Urinary bladder (tissue), 4 donors: ENCODE measurements around the gene TSPAN17. TPM values are rescaled to one million over a fixed set of nuclear protein-coding genes. Genes with fewer than 3 reads are reported as not detected.

Source experiments
- DNase-seq: peaks from one replicate; pipeline ENCODE4 v3.0.0-alpha.2; 2015; ENCODE audit errors: extremely low spot score
- H3K27ac ChIP-seq: one replicate; pipeline ENCODE4 v1.5.1; 2013; ENCODE audit warnings: low read depth, mild to moderate bottlenecking, moderate library complexity
- H3K36me3 ChIP-seq: one replicate; pipeline ENCODE4 v1.6.1; 2013; ENCODE audit warnings: mild to moderate bottlenecking, moderate library complexity; ENCODE audit not compliant: insufficient read depth
- H3K4me1 ChIP-seq: one replicate; pipeline ENCODE4 v1.6.1; 2013; ENCODE audit warnings: mild to moderate bottlenecking, moderate library complexity; ENCODE audit not compliant: insufficient read depth
- H3K4me3 ChIP-seq: one replicate; pipeline ENCODE4 v1.5.1; 2013; ENCODE audit warnings: low read depth, low read length
- WGBS: extraction: QIAGEN DNeasy Blood & Tissue Kit; methylation state at CpG from one replicate; pipeline ENCODE4 v1.1.7; 2013; 5-methylcytosine and 5-hydroxymethylcytosine counted together
- polyA plus RNA-seq: library from polyadenylated mRNA; stranded (reverse); fragments of 200-250 nt; gene quantifications from one replicate; pipeline ENCODE4 v1.2.3, GENCODE V29; 2013
- total RNA-seq: library from RNA; depleted of rRNA; stranded (reverse); fragments of >200 nt; gene quantifications from one replicate; pipeline ENCODE4 v1.2.3, GENCODE V29; 2014
- donor health status: healthy with polysubstance abuse.
- donor health status: healthy.

Gene TSPAN17
- total and polyA plus RNA-seq, 2 donors = 19.3 to 26.3 TPM

DNA sequence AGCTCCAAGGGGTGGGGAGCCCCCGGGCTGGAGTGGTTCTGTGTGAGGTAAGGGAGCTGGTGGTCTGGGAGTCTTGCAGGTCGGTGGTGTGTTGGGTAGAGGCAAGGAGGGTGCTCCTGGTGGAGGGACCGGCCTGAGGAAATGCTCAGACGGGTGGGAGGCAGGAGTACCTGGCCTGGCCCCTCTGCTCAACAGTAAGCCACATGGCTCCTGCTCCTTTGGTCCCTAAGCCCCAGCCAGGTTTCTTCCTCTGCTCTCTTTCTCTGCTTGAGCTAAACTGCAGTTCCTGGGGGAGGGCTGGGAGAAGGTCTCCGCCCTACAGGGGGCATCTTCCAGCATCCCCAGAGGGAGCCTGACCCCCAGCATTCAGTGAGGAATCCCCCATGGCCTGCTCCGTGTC, 17.2 kb downstream of the TSPAN17 start:
- DNase-seq = no peak
- Histone ChIP-seq H3K4me3 (no peak overlapping the region), H3K27ac (no peak overlapping the region), H3K4me1 (no peaks in the 10 kb centered on the region), H3K36me3 (no peaks in the 10 kb centered on the region)
- 22% methylated on average over 6 of the region's 6 CpGs for WGBS

DNA sequence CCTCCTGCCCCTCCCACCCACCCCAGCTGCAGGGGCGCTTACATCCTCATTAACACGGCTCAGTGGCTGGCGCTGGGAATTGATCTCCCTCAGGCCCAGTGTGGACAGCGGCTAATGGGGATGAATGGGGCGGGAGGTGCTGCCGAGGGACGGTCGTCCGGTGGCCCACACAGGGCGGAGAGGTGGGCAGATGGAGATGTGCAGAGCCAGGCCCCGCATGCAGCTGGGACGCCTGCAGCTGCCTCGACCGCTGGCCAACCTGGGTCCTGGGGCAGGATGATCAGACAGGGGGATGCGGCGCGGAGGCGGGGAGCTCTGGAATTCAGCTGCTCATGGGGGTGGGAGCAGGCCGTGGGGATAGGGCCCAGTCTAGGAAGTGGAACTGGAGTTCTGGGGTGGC, 17.6 kb downstream of the TSPAN17 start:
- Histone ChIP-seq H3K4me3 (no peak overlapping the region), H3K36me3 (no peaks in the 10 kb centered on the region), H3K4me1 (no peaks in the 10 kb centered on the region), H3K27ac (no peak overlapping the region)
- WGBS = 17% methylated on average over 19 of the region's 19 CpGs
- DNase-seq = no peak

- no peaks in the 10 kb centered on the region for H3K36me3 ChIP-seq
- H3K27ac ChIP-seq = no peak overlapping the region
- H3K4me3 ChIP-seq = no peak overlapping the region
- DNase-seq = no peak
- H3K4me1 ChIP-seq = no peaks in the 10 kb centered on the region
- WGBS = 87% methylated on average over 6 of the region's 6 CpGs
These were observed 18.2 kb downstream of the TSPAN17 start for GRCh38 chr5:176665517-176665916.

DNA sequence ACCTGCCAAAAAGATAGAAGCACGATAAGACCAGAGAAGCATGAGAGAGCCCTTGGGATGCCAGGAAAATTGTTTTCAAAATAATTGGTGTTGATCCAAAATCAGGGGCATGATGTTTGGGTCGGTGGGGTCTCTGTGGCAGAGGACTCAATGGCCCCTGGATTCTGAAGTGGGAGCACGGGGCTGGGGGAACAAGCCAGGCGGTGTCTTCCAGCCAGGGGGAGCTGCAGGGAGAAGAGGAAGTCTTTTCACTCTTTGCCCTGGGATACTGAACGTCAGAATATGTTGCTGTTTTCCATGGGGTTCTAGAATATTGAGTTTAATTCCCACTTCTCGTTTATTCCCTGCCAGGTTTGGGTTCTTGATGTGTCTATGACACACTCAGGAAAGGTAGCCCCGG, 20.4 kb downstream of the TSPAN17 start:
- DNase-seq = no peak
- Histone ChIP-seq H3K4me1 (no peaks in the 10 kb centered on the region), H3K36me3 (no peaks in the 10 kb centered on the region), H3K27ac (no peak overlapping the region), H3K4me3 (no peak overlapping the region)
- 68% methylated on average over 7 of the region's 7 CpGs for WGBS

GRCh38 chr5:176670449-176670848, 23.2 kb downstream of the TSPAN17 start:
- 63% methylated on average over 8 of the region's 8 CpGs for WGBS
- DNase-seq = no peak
- H3K27ac ChIP-seq = no peak overlapping the region
- H3K36me3 ChIP-seq = no peaks in the 10 kb centered on the region
- no peak overlapping the region for H3K4me3 ChIP-seq
- H3K4me1 ChIP-seq = no peaks in the 10 kb centered on the region

- H3K27ac ChIP-seq = no peak overlapping the region
- 60% methylated on average over 4 of the region's 4 CpGs for WGBS
- DNase-seq = no peak
- no peaks in the 10 kb centered on the region for H3K36me3 ChIP-seq
- no peak overlapping the region for H3K4me3 ChIP-seq
- H3K4me1 ChIP-seq = no peaks in the 10 kb centered on the region
These were observed 24.1 kb downstream of the TSPAN17 start for GRCh38 chr5:176671399-176671798.

GRCh38 chr5:176671890-176672747, 24.8 kb downstream of the TSPAN17 start:
- WGBS = 51% methylated on average over 18 of the region's 18 CpGs

DNA sequence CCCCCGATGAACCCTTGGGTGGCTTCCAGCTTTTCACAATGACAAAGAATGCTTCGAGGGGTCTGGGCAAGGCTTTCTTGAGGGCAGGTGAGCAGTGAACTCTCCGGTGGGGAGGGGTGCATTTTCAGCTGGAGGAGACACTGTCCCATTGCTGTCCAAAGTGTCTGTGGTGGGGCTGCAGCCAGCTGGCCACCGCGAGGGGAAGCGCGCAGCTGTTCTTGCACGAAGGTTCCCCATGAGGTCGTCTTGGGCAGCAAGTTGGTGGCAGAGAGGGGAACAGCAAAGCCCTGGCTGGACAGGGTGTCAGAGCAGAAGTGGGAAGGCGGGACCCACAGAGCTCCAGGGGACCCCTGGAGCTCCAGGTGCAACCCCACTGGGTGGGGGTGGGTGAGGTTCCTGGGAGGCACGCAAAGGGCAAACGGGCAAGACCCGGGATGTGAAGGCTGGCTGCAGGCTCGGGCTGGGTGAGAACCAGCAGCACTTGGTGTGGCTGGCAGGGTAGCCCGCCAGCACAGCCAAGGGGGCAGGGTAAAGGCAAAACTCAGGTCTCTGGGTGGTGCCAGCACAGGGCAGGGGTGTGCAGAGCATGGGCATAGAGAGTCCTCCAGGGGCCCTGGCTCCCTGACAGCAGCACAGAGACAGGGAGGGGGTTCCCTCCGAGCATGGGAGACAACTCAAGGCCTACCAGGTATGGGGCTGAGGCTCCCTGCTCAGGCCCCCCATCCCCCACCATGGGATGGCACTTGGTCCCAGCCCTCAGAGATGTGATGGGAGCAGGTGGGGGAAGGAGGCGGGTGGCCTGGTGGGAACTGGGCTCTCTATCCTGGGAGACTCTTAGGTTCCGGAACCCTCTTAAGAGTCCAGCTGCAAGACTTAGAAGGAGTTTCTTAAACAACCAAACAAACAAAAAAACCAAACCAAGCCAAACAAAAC, 26.6 kb downstream of the TSPAN17 start:
- Histone ChIP-seq H3K4me1 (no peaks in the 10 kb centered on the region), H3K27ac (no peak overlapping the region), H3K36me3 (no peaks in the 10 kb centered on the region), H3K4me3 (no peak overlapping the region)
- 85% methylated on average over 18 of the region's 18 CpGs for WGBS
- no peak for DNase-seq

More at GRCh38 chr5:176671890-176672747, 24.8 kb downstream of the TSPAN17 start:
- Histone ChIP-seq H3K4me1 (no peaks in the 10 kb centered on the region), H3K27ac (no peak overlapping the region), H3K36me3 (no peaks in the 10 kb centered on the region), H3K4me3 (no peak overlapping the region)
- no peak for DNase-seq

GRCh38 chr5:176674799-176675198, 27.5 kb downstream of the TSPAN17 start:
- WGBS = 85% methylated on average over 17 of the region's 17 CpGs
- H3K27ac ChIP-seq = no peak overlapping the region
- DNase-seq = no peak
- H3K4me1 ChIP-seq = no peaks in the 10 kb centered on the region
- no peak overlapping the region for H3K4me3 ChIP-seq
- H3K36me3 ChIP-seq = no peaks in the 10 kb centered on the region

DNA sequence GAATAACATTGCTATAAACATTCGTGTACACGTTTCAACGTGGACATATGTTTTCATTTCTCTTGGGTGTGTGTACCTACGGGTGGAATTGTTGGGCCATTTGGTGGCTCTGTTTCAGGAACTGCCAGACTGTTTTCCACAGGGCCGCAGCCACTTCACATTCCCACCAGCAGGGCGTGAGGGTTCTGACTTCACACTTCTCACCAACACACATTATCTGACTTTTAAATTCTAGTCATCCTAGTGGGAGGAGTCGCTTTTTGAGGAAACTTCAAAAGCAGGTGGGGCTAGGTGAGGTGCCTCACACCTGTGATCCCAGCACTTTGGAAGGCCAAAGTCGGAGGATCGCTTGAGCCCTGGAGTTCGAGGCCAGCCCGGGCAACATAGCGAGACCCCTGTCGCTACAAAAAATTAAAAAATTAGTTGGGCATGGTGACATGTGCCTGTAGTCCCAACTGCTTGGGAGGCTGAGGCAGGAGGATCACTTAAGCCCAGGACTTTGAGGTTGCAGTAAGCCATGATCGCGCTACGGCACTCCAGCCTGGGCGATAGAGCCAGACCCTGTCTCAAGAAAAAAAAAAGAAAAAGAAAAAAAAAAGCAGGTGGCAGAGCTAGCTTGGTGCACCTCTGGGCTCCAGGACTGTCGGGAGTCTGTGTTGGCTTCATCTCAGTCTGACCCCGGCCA, 28.5 kb downstream of the TSPAN17 start:
- no peak overlapping the region for H3K27ac ChIP-seq
- H3K36me3 ChIP-seq = no peaks in the 10 kb centered on the region
- no peak overlapping the region for H3K4me3 ChIP-seq
- H3K4me1 ChIP-seq = no peaks in the 10 kb centered on the region
- no peak for DNase-seq
- 70% methylated on average over 19 of the region's 19 CpGs for WGBS

DNA sequence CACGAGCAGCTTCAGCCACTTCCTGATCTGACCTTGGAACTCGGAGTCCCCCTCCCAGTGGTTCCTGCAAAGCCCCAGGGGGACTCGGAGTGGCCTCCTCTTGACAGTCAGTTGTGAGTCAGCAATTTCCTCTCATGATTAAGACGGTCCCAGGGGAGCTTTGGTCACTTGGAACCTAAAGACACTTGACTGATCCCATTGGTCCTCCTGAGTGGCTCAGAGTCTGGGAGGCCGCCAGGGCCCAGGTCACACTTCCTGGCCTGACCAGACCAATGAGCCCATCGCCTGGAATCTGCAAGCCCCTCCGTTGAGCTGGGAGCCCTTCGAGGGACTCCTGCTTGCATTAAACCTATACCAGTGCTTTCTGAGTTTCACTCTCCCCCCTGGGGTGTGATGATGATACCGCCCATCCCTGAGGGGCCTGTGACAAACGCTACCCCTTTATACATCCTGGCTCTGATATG, 29.1 kb downstream of the TSPAN17 start:
- no peak overlapping the region for H3K27ac ChIP-seq
- no peaks in the 10 kb centered on the region for H3K36me3 ChIP-seq
- H3K4me3 ChIP-seq = no peak overlapping the region
- no peaks in the 10 kb centered on the region for H3K4me1 ChIP-seq
- WGBS = 57% methylated on average over 10 of the region's 10 CpGs
- DNase-seq = no peak

- WGBS = 81% methylated on average over 12 of the region's 12 CpGs
- DNase-seq = no peak
These were observed 30.1 kb downstream of the TSPAN17 start for GRCh38 chr5:176677209-176677939.

DNA sequence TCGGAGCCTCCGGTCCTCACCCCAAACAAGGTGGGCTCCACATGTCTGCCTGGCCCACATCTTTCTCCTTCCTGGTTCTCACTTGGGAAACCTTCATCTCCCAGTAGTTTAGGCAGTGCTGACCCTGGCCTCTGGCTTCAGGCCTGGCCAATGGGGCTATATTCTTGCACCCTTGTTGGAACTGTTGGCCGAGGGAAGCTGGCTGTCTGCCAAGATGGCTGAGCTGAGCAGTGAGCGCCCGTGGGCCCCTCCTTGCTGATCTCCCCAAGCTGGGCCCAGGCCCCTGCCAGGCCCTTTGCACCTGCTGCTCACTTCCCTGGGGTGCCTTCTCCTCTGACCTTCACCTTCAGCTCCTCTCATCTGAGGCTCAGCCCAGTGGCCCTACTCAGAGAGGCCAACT, 31.3 kb downstream of the TSPAN17 start:
- Histone ChIP-seq H3K36me3 (no peaks in the 10 kb centered on the region), H3K27ac (no peak overlapping the region), H3K4me3 (no peak overlapping the region), H3K4me1 (no peaks in the 10 kb centered on the region)
- no peak for DNase-seq
- 61% methylated on average over 5 of the region's 5 CpGs for WGBS

More at GRCh38 chr5:176677209-176677939, 30.1 kb downstream of the TSPAN17 start:
- Histone ChIP-seq H3K27ac (no peak overlapping the region), H3K4me3 (no peak overlapping the region), H3K36me3 (no peaks in the 10 kb centered on the region), H3K4me1 (no peaks in the 10 kb centered on the region)
